Activated CD8-positive, alpha-beta T cell treated with anti-CD3 and anti-CD28 coated beads for 36 hours (primary cell): Measurements from ENCODE around the gene TTYH2. TPM values are rescaled to one million over a fixed set of nuclear protein-coding genes. Genes with fewer than 3 reads are reported as not detected.

Experiments used
- ATAC-seq: fragments of 200-7000 bp; cut with Tn5 transposase; one replicate; pipeline ENCODE4 v1.10.0; 2021; ENCODE audit warnings: mild to moderate bottlenecking, moderate library complexity
- CTCF ChIA-PET: fragments of 350-600 bp; sonication (Branson Sonifier 250); formaldehyde crosslinking; loops from one replicate; lab custom pipeline; 2021; ENCODE audit warnings: antibody characterized with exemption; lab: Charles Lee
- POLR2A ChIA-PET: fragments of 350-600 bp; sonication (Branson Sonifier 250); formaldehyde crosslinking; loops from one replicate; lab custom pipeline; 2021; ENCODE audit warnings: antibody characterized with exemption; lab: Charles Lee
- DNase-seq: peaks from one replicate; pipeline ENCODE4 v3.0.0-alpha.2; 2020
- H3K27ac Mint-ChIP-seq: one replicate; pipeline ENCODE4 v1.8.0; 2021; ENCODE audit warnings: mild to moderate bottlenecking, mixed read lengths
- H3K27me3 Mint-ChIP-seq: one replicate; pipeline ENCODE4 v1.8.0; 2021; ENCODE audit warnings: mixed read lengths
- H3K36me3 Mint-ChIP-seq: one replicate; pipeline ENCODE4 v1.8.0; 2021; ENCODE audit warnings: low read depth, mixed read lengths
- H3K4me1 Mint-ChIP-seq: one replicate; pipeline ENCODE4 v1.8.0; 2021; ENCODE audit warnings: low read depth, mixed read lengths
- H3K4me3 Mint-ChIP-seq: one replicate; pipeline ENCODE4 v1.8.0; 2021; ENCODE audit warnings: mild to moderate bottlenecking, moderate library complexity, mixed read lengths
- H3K9me3 Mint-ChIP-seq: one replicate; pipeline ENCODE4 v1.8.0; 2021; ENCODE audit warnings: mixed read lengths
- intact Hi-C: fragments of 100-400 bp; cut with micrococcal nuclease; formaldehyde crosslinking; loops from one replicate; pipeline ENCODE4 v1.10.0; 2022
- total RNA-seq, 2 experiments: library from RNA; stranded (reverse); gene quantifications; one replicate each; pipeline ENCODE4 v1.2.3, GENCODE V29; 2021
- TF ChIP-seq, protein P1 (sequence below): fragments of 200-600 bp; IDR thresholded peaks from one replicate; pipeline ENCODE4 v1.8.0; 2022; ENCODE audit warnings: antibody characterized with exemption, mild to moderate bottlenecking

Gene TTYH2
- total RNA-seq, 2 experiments from 2014 or later, result 3.4 to 4.9 TPM

DNA sequence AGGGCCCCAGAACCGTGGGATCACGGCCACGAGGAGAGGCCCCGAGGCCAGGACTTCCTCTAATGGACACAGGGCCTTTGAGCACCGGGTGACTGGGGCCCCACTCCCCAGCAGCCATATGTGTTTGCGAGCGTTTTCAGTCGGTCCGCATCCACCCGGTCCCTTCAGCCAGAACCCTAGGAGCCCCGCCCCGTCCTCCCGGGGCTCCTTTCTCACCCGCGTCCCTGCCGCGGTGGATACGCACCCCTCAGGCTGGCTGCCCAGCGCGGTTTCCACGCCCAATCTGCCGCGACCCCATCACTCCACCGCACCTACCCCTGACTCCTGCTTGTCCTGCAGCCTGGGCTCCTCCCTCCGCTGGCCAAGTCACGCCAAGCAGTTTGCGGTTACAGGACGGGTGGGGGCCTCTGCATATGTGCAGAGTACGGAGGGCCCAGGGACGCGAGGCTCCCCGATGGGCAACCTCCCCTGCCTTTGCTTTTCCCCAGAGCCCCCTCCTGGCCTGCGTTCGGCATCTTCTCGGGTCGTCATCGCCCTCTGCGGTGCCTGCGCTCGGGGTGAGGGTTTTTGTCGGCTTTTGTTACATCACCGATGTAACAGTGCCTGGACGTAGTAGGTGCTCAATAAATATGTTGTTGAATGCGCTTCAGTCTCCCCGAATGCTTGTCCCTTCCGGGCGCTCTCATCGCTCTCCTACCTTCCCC is 1.0 kb upstream of the TTYH2 start:
- CTCF ChIA-PET, result interaction anchor here (0.8 to 3.0 kb wide), 4 partner anchors 13 to 84 kb away, joined by 3 to 9 read pairs (median 3); no protein-coding TSS in a partner anchor
- Mint-ChIP-seq H3K36me3 (peaks cover 31% of the 10 kb centered on the region), H3K4me3 (peak overlapping the region; percentile 74), H3K27ac (peak overlapping the region; percentile 57), H3K9me3 (no peaks in the 10 kb centered on the region), H3K27me3 (no peaks in the 10 kb centered on the region), H3K4me1 (peaks cover 71% of the 10 kb centered on the region)
- POLR2A ChIA-PET, result interaction anchor here (0.7 to 1.4 kb wide), 4 partner anchors 8 to 116 kb away, joined by 3 to 11 read pairs (median 5); partner anchors contain the start of gene RPL38
- TF ChIP-seq, protein P1, sequence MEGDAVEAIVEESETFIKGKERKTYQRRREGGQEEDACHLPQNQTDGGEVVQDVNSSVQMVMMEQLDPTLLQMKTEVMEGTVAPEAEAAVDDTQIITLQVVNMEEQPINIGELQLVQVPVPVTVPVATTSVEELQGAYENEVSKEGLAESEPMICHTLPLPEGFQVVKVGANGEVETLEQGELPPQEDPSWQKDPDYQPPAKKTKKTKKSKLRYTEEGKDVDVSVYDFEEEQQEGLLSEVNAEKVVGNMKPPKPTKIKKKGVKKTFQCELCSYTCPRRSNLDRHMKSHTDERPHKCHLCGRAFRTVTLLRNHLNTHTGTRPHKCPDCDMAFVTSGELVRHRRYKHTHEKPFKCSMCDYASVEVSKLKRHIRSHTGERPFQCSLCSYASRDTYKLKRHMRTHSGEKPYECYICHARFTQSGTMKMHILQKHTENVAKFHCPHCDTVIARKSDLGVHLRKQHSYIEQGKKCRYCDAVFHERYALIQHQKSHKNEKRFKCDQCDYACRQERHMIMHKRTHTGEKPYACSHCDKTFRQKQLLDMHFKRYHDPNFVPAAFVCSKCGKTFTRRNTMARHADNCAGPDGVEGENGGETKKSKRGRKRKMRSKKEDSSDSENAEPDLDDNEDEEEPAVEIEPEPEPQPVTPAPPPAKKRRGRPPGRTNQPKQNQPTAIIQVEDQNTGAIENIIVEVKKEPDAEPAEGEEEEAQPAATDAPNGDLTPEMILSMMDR, result no peak
- intact Hi-C loops, result loop anchor here (5.0 to 10.0 kb wide), 2 partner anchors 70 to 142 kb away; no protein-coding TSS in a partner anchor
- ATAC-seq (peak; percentile 11), DNase-seq (peak; percentile 44)

- Mint-ChIP-seq H3K4me1 (peaks cover 59% of the 10 kb centered on the region), H3K9me3 (no peaks in the 10 kb centered on the region), H3K27ac (no peak overlapping the region), H3K36me3 (peaks cover 21% of the 10 kb centered on the region), H3K27me3 (no peaks in the 10 kb centered on the region), H3K4me3 (peak overlapping the region; percentile 74)
- POLR2A ChIA-PET, result interaction anchor here (1.3 to 2.4 kb wide), 2 partner anchors 9 to 69 kb away, joined by 5 to 13 read pairs; no protein-coding TSS in a partner anchor
- TF ChIP-seq, protein P1, result no peak
- ATAC-seq, result no peak
- intact Hi-C loops, result loop anchor here (5.0 to 10.0 kb wide), 2 partner anchors 68 to 141 kb away; no protein-coding TSS in a partner anchor
- CTCF ChIA-PET, result interaction anchor here (3.0 kb wide), 1 partner anchor 14 kb away, joined by 9 read pairs; no protein-coding TSS in a partner anchor
- no peak for DNase-seq
These were observed 555 bp downstream of the TTYH2 start for GRCh38 chr17:74213861-74214391.

GRCh38 chr17:74214484-74215341 is 1.3 kb downstream of the TTYH2 start:
- peak overlapping the region; percentile 74 for H3K4me3 Mint-ChIP-seq

GRCh38 chr17:74215342-74215727 is 2.0 kb downstream of the TTYH2 start:
- Mint-ChIP-seq H3K4me1 (peaks cover 48% of the 10 kb centered on the region), H3K27me3 (no peaks in the 10 kb centered on the region), H3K9me3 (no peaks in the 10 kb centered on the region), H3K4me3 (no peak overlapping the region), H3K36me3 (peaks cover 8% of the 10 kb centered on the region), H3K27ac (no peak overlapping the region)
- POLR2A ChIA-PET, result interaction anchor here (2.4 kb wide), 1 partner anchor 10 kb away, joined by 13 read pairs; no protein-coding TSS in a partner anchor
- intact Hi-C loops, result loop anchor here (10.0 kb wide), 1 partner anchor 139 kb away; no protein-coding TSS in a partner anchor
- ATAC-seq, result no peak
- CTCF ChIA-PET, result interaction anchor here (0.6 to 3.0 kb wide), 2 partner anchors 12 to 16 kb away, joined by 3 to 9 read pairs; partner anchors contain the start of gene RPL38
- DNase-seq, result no peak
- TF ChIP-seq, protein P1, result no peak

More at GRCh38 chr17:74214484-74215341, 1.3 kb downstream of the TTYH2 start:
- POLR2A ChIA-PET, result interaction anchor here (2.4 kb wide), 1 partner anchor 9 kb away, joined by 13 read pairs; no protein-coding TSS in a partner anchor
- no peak for DNase-seq
- Mint-ChIP-seq H3K36me3 (peaks cover 14% of the 10 kb centered on the region), H3K27ac (no peak overlapping the region), H3K4me1 (peaks cover 53% of the 10 kb centered on the region), H3K9me3 (no peaks in the 10 kb centered on the region), H3K27me3 (no peaks in the 10 kb centered on the region)
- TF ChIP-seq, protein P1, result no peak
- ATAC-seq, result no peak
- CTCF ChIA-PET, result interaction anchor here (0.6 to 3.0 kb wide), 2 partner anchors 11 to 15 kb away, joined by 3 to 9 read pairs; partner anchors contain the start of gene RPL38
- intact Hi-C loops, result loop anchor here (5.0 to 10.0 kb wide), 2 partner anchors 68 to 140 kb away; no protein-coding TSS in a partner anchor
